Esophagus squamous epithelium (tissue), 4 donors: ENCODE results near the gene GALNT17.

Experiments
- POLR2A ChIP-seq, 4 donors: fragments of 450-650 bp; IDR thresholded peaks; one replicate each; pipeline ENCODE4 v1.6.1; 2017; ENCODE audit warnings: antibody characterized with exemption in 4 of 4, mild to moderate bottlenecking in 4 of 4, moderate library complexity in 3 of 4
- TF ChIP-seq, protein P1 (sequence below), 6 experiments: fragments of 450-650 bp in 4 of 6; fragments of 200-600 bp in 2 of 6; sonication (generic) in 2 of 6; IDR thresholded peaks; one replicate each; pipeline ENCODE4 v1.5.1; 2016 to 2019; ENCODE audit warnings: antibody characterized with exemption in 6 of 6, mild to moderate bottlenecking in 4 of 6, moderate library complexity in 4 of 6

DNA sequence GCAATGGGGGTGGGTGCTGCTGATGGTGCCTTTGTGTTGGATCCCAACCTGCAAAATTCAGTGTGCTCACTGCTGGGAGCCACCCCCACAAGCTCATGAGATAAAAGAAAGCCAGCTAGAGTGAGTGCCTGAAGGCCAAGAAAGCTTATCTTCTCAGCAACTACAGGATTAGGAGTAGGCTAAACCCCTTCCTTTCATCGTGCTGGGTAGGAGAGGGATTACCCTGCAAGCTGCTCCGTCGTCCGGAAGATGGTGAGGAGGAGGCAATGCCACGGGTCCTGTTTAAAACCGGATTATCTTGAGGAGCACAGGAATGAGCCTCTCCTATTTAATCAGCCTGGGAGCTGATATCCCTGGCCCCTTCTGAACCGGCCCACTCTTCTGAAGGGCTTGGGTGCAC is 258.0 kb downstream of the GALNT17 start:
- TF ChIP-seq, protein P1, sequence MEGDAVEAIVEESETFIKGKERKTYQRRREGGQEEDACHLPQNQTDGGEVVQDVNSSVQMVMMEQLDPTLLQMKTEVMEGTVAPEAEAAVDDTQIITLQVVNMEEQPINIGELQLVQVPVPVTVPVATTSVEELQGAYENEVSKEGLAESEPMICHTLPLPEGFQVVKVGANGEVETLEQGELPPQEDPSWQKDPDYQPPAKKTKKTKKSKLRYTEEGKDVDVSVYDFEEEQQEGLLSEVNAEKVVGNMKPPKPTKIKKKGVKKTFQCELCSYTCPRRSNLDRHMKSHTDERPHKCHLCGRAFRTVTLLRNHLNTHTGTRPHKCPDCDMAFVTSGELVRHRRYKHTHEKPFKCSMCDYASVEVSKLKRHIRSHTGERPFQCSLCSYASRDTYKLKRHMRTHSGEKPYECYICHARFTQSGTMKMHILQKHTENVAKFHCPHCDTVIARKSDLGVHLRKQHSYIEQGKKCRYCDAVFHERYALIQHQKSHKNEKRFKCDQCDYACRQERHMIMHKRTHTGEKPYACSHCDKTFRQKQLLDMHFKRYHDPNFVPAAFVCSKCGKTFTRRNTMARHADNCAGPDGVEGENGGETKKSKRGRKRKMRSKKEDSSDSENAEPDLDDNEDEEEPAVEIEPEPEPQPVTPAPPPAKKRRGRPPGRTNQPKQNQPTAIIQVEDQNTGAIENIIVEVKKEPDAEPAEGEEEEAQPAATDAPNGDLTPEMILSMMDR (IDR thresholded peaks at IDR 0.05), result no peak
- no peak for TF ChIP-seq POLR2A (IDR thresholded peaks at IDR 0.05)
